Activated T-helper 2 cell treated with anti-CD3 and anti-CD28 coated beads, Interferon-gamma antibody, Interleukin-2, Interleukin-4, amounts not matched to agents 10 μg/mL and 5 μg/mL and 100 μg/mL, durations not matched to agents 14 hours and 24 hours and 36 hours (primary cell): ENCODE measurements around the gene TANK. TPM values are rescaled to one million over a fixed set of nuclear protein-coding genes. Genes with fewer than 3 reads are reported as not detected.
"Not testable (repeated sequence)": the region's sequence is repeated elsewhere in the genome, so short reads cannot be mapped to it uniquely, and the experiment has no call there.

ENCODE experiments used
- DNase-seq: peaks from one replicate; pipeline ENCODE4 v3.0.0; 2021; ENCODE audit warnings: low spot score
- H3K27ac Mint-ChIP-seq: one replicate; pipeline ENCODE4 v1.8.0; 2021; ENCODE audit warnings: mixed read lengths
- H3K27me3 Mint-ChIP-seq: one replicate; pipeline ENCODE4 v1.8.0; 2021; ENCODE audit warnings: low read depth, mixed read lengths
- H3K36me3 Mint-ChIP-seq: one replicate; pipeline ENCODE4 v1.8.0; 2021; ENCODE audit warnings: low read depth, mixed read lengths
- H3K4me1 Mint-ChIP-seq: one replicate; pipeline ENCODE4 v1.8.0; 2021; ENCODE audit warnings: low read depth, mixed read lengths
- H3K4me3 Mint-ChIP-seq: one replicate; pipeline ENCODE4 v1.8.0; 2021; ENCODE audit warnings: low read depth, mild to moderate bottlenecking, moderate library complexity, mixed read lengths
- H3K9me3 Mint-ChIP-seq: one replicate; pipeline ENCODE4 v1.8.0; 2021; ENCODE audit warnings: mixed read lengths
- intact Hi-C: fragments of 100-400 bp; cut with micrococcal nuclease; formaldehyde crosslinking; loops from one replicate; pipeline ENCODE4 v1.15.1; 2023
- total RNA-seq: library from RNA; stranded (reverse); gene quantifications from 2 replicates; pipeline ENCODE4 v1.2.3, GENCODE V29; 2022

The TANK gene
- total RNA-seq, 1 donor from 2014 or later, result 66.2 TPM

- Mint-ChIP-seq H3K36me3 (no peaks in the 10 kb centered on the region), H3K4me3 (no peak overlapping the region), H3K27me3 (no peaks in the 10 kb centered on the region), H3K9me3 (no peaks in the 10 kb centered on the region), H3K4me1 (peaks cover 15% of the 10 kb centered on the region), H3K27ac (peak overlapping the region; percentile 3)
- intact Hi-C loops, result loop anchor here (1.0 to 5.0 kb wide), 4 partner anchors 13 to 46 kb away; no protein-coding TSS in a partner anchor
- DNase-seq, result no peak
These were observed 37.3 kb upstream of the TANK start for GRCh38 chr2:161122772-161123530.

DNA sequence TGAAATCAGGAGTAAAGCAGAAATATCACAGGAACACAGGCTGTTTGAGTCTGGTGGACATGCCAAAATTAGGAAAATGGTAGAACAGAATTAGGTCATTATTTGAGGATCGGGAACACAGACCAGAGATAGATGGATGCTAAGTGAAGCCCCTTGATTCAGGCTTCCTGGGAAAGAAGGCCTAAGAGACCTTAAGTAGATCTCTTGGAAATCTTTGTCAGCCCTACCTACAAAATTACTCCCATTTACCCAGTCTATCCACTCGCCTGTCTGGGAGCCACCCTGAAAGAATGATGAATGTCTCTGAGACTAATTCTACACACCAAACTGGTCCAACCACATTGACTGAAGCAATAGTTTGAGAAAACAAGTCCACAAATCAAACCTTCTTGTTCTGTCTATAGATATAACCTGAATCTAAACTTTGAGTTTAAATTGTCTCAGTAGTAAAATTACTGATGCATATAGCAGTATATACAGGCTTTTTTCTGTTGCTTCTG, 36.6 kb upstream of the TANK start:
- no peak overlapping the region for H3K27ac Mint-ChIP-seq
- intact Hi-C loops, result loop anchor here (1.0 to 5.0 kb wide), 4 partner anchors 13 to 46 kb away; no protein-coding TSS in a partner anchor
- no peaks in the 10 kb centered on the region for H3K9me3 Mint-ChIP-seq

GRCh38 chr2:161124201-161124600, 36.0 kb upstream of the TANK start:
- Mint-ChIP-seq H3K4me1 (peaks cover 17% of the 10 kb centered on the region), H3K36me3 (no peaks in the 10 kb centered on the region), H3K27ac (no peak overlapping the region), H3K4me3 (no peak overlapping the region), H3K27me3 (peaks cover 3% of the 10 kb centered on the region), H3K9me3 (no peaks in the 10 kb centered on the region)
- DNase-seq, result no peak
- intact Hi-C loops, result loop anchor here (5.0 kb wide), 2 partner anchors 43 to 47 kb away; no protein-coding TSS in a partner anchor

More for the DNA sequence above, 36.6 kb upstream of the TANK start:
- no peak for DNase-seq
- no peak overlapping the region for H3K4me3 Mint-ChIP-seq
- no peaks in the 10 kb centered on the region for H3K27me3 Mint-ChIP-seq
- peaks cover 15% of the 10 kb centered on the region for H3K4me1 Mint-ChIP-seq
- no peaks in the 10 kb centered on the region for H3K36me3 Mint-ChIP-seq

DNA sequence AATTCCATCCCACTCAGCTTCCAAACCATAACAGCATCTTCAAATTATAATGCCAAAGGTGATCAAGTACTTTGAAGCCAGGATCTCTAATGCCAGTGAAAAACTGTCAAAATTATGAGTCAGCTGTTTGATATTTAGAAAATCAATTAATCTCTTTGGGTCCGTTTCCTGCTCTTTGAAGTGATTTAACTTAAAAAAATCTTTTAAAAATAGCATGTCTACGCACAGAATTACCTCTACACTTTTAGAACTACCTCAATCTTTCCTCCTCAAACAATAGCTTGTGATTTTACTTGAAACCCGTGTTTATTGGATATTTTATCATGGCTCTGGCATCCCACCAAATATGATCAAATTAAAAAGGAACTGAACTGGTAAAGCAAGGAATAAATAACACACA, 31.3 kb upstream of the TANK start:
- intact Hi-C loops, result no loop called here
- Mint-ChIP-seq H3K4me1 (peaks cover 6% of the 10 kb centered on the region), H3K4me3 (no peak overlapping the region), H3K27me3 (peaks cover 4% of the 10 kb centered on the region), H3K27ac (no peak overlapping the region), H3K9me3 (peaks cover 3% of the 10 kb centered on the region), H3K36me3 (no peaks in the 10 kb centered on the region)
- DNase-seq, result no peak

DNA sequence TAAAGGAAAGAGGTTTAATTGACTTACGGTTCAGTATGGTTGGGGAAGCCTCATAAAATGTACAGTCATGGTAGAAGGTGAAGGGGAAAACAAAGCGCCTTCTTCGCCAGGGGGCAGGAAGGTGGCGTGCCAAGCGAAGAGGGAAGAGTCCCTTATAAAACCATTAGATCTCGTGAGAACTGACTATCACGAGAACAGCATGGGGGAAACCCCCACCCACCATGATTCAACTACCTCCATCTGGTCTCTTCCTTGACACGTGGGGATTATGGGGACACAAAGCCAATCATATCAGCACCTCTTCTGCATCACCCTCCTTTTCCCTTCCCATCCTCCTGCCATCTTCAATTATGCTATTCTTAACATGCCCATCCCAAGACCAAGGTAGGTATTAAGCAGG, 29.9 kb upstream of the TANK start:
- Mint-ChIP-seq H3K4me1 (peaks cover 11% of the 10 kb centered on the region), H3K27me3 (peaks cover 4% of the 10 kb centered on the region), H3K9me3 (peaks cover 3% of the 10 kb centered on the region), H3K4me3 (no peak overlapping the region), H3K36me3 (no peaks in the 10 kb centered on the region), H3K27ac (no peak overlapping the region)
- intact Hi-C loops, result no loop called here
- DNase-seq, result no peak

DNA sequence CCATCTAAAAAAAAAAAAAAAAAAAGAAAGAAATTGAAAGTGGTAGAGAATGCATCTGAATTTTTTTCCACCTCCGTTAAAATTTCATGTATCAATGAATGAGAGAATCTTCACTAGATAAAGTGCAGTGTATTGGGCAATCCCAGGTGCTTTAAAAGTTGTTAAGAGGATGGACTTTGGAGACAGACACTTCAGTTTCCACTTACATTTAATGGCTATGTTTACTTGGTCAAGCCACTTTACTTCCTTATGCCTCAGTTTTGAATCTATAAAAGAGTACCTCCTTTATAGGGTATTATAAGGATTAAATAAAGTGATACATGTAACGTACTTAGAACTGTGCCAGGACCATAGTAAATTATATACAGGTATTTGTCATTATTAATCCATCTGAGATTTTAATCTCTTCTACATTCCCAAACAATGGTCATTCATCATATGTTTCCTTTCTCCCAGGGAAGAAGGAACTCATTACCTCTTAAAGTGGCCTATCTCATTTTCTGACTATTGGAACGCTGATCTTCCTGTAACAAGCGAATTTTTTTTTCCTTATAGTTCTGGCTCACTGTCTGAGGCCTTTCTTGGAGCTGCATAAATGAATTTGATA, 29.1 kb upstream of the TANK start:
- Mint-ChIP-seq H3K9me3 (peaks cover 3% of the 10 kb centered on the region), H3K27me3 (peaks cover 4% of the 10 kb centered on the region), H3K36me3 (no peaks in the 10 kb centered on the region), H3K4me1 (peaks cover 13% of the 10 kb centered on the region), H3K4me3 (no peak overlapping the region), H3K27ac (no peak overlapping the region)
- DNase-seq, result no peak
- intact Hi-C loops, result no loop called here

- peaks cover 4% of the 10 kb centered on the region for H3K27me3 Mint-ChIP-seq
- intact Hi-C loops, result no loop called here
- no peak for DNase-seq
- H3K4me3 Mint-ChIP-seq, result no peak overlapping the region
- H3K27ac Mint-ChIP-seq, result no peak overlapping the region
- peaks cover 3% of the 10 kb centered on the region for H3K9me3 Mint-ChIP-seq
- no peaks in the 10 kb centered on the region for H3K36me3 Mint-ChIP-seq
- peaks cover 18% of the 10 kb centered on the region for H3K4me1 Mint-ChIP-seq
These were observed 28.4 kb upstream of the TANK start for GRCh38 chr2:161131804-161132203.

- H3K4me3 Mint-ChIP-seq, H3K27me3 Mint-ChIP-seq, intact Hi-C loops, DNase-seq, H3K27ac Mint-ChIP-seq, H3K9me3 Mint-ChIP-seq, H3K36me3 Mint-ChIP-seq: not testable (repeated sequence)
- peaks cover 19% of the 10 kb centered on the region for H3K4me1 Mint-ChIP-seq
These were observed 27.8 kb upstream of the TANK start for GRCh38 chr2:161132384-161132783.

- Mint-ChIP-seq H3K4me1 (peaks cover 20% of the 10 kb centered on the region), H3K27ac (no peak overlapping the region), H3K9me3 (peaks cover 3% of the 10 kb centered on the region), H3K4me3 (no peak overlapping the region), H3K27me3 (peaks cover 4% of the 10 kb centered on the region), H3K36me3 (no peaks in the 10 kb centered on the region)
- DNase-seq, result no peak
- intact Hi-C loops, result no loop called here
These were observed 26.9 kb upstream of the TANK start for GRCh38 chr2:161133366-161133765.

GRCh38 chr2:161134547-161135518, 25.4 kb upstream of the TANK start:
- Mint-ChIP-seq H3K4me3 (no peak overlapping the region), H3K4me1 (peaks cover 28% of the 10 kb centered on the region), H3K27ac (peak overlapping the region; percentile 9), H3K27me3 (no peaks in the 10 kb centered on the region), H3K36me3 (peaks cover 9% of the 10 kb centered on the region), H3K9me3 (peaks cover 3% of the 10 kb centered on the region)
- no peak for DNase-seq
- intact Hi-C loops, result loop anchor here (2.0 kb wide), 1 partner anchor 30 kb away; no protein-coding TSS in a partner anchor

GRCh38 chr2:161135951-161136593, 24.2 kb upstream of the TANK start:
- H3K4me1 Mint-ChIP-seq, result peaks cover 37% of the 10 kb centered on the region
- DNase-seq, result no peak

More at GRCh38 chr2:161135951-161136593, 24.2 kb upstream of the TANK start:
- H3K27me3 Mint-ChIP-seq, result no peaks in the 10 kb centered on the region
- H3K9me3 Mint-ChIP-seq, result peaks cover 3% of the 10 kb centered on the region
- H3K27ac Mint-ChIP-seq, result peak overlapping the region; percentile 96
- peak overlapping the region; percentile 88 for H3K4me3 Mint-ChIP-seq
- intact Hi-C loops, result loop anchor here (1.0 to 2.0 kb wide), 3 partner anchors 13 to 31 kb away; partner anchors contain the start of gene TANK
- peaks cover 14% of the 10 kb centered on the region for H3K36me3 Mint-ChIP-seq
